Ovary (tissue), 9 donors: ENCODE results near the gene FKBP11. TPM values are rescaled to one million over a fixed set of nuclear protein-coding genes. Genes with fewer than 3 reads are reported as not detected.

Experiments used
- DNase-seq, 5 donors: peaks; one replicate each; pipeline ENCODE4 v3.0.0-alpha.2; 2019 to 2020
- H3K27ac ChIP-seq, 2 donors: fragments of 200-600 bp; one replicate each; pipeline versions ENCODE4 v1.5.1 to v1.8.0; 2019 to 2022
- H3K27me3 ChIP-seq: fragments of 200-600 bp; one replicate; pipeline ENCODE4 v1.8.0; 2022
- H3K36me3 ChIP-seq: fragments of 200-600 bp; sonication (generic); one replicate; pipeline ENCODE4 v1.5.1; 2019
- H3K4me1 ChIP-seq: one replicate; pipeline ENCODE4 v1.8.1; 2013; ENCODE audit warnings: mild to moderate bottlenecking, moderate library complexity; ENCODE audit not compliant: insufficient read depth
- H3K4me3 ChIP-seq: fragments of 200-600 bp; sonication (generic); one replicate; pipeline ENCODE4 v1.5.1; 2017
- H3K9me3 ChIP-seq, 2 donors: fragments of 200-600 bp in 1 of 2; sonication (generic) in 1 of 2; one replicate each; pipeline versions ENCODE4 v1.5.1 to v1.8.1; 2013 to 2019; ENCODE audit warnings: mild to moderate bottlenecking in 1 of 2, moderate library complexity in 1 of 2
- EP300 ChIP-seq: sonication (generic); formaldehyde crosslinking; IDR thresholded peaks from one replicate; pipeline ENCODE4 v1.6.1; 2017; ENCODE audit warnings: antibody characterized with exemption
- POLR2A ChIP-seq: fragments of 450-650 bp; IDR thresholded peaks from one replicate; pipeline ENCODE4 v1.6.1; 2017; ENCODE audit warnings: antibody characterized with exemption, mild to moderate bottlenecking, moderate library complexity
- WGBS, 3 donors: extraction: QIAGEN DNeasy Blood & Tissue Kit in 1 of 3; methylation state at CpG; one replicate each; pipeline versions ENCODE4 v1.1.5 to v1.1.7; 2013 to 2017; 5-methylcytosine and 5-hydroxymethylcytosine counted together
- intact Hi-C, 4 donors: fragments of 100-400 bp; cut with DNase I; formaldehyde crosslinking; loops; one replicate each; pipeline versions ENCODE4 v1.11.0 to v1.15.1; 2022 to 2023
- polyA plus RNA-seq, 2 donors: library from polyadenylated mRNA; stranded (reverse); fragments of 200-250 nt in 1 of 2; fragments of 350-450 nt in 1 of 2; fragmentation: Illumina TruSeq in 1 of 2; extraction: RNeasy Lipid Tissue Mini Kit (QIAGEN cat#74804) in 1 of 2; gene quantifications; one replicate each; pipeline ENCODE4 v1.2.3, GENCODE V29; 2013 to 2014
- total RNA-seq, 7 donors: library from RNA; depleted of rRNA in 2 of 7; stranded (reverse); fragments of >200 nt in 2 of 7; fragmentation: NEBNext Ultra II Directional in 3 of 7; extraction: Animal tissue kit (Norgen Biotek cat#: 25700) in 3 of 7; gene quantifications; one replicate each; pipeline versions ENCODE4 v1.1.0 to v1.2.4, GENCODE V29; 2016 to 2023
- TF ChIP-seq, protein P1 (sequence below), 3 donors: fragments of 450-650 bp in 2 of 3; fragments of 200-600 bp in 1 of 3; IDR thresholded peaks; one replicate each; pipeline versions ENCODE4 v1.5.1 to v1.8.0; 2016 to 2022; ENCODE audit warnings: antibody characterized with exemption in 3 of 3, mild to moderate bottlenecking in 1 of 3
- donor health status: DM: no; HTN: no; CAD: no; lungs with moderate emphysema.
- donor health status: DM: no; HTN: no; CAD: no.
- donor health status: Bipolar disorder and iron deficiency.
- donor health status: DM: yes; HTN: yes; CAD: no.
- donor health status: DM: no; HTN: no; CAD: no.
- donor health status: DM: yes; HTN: yes; CAD: no.

FKBP11 gene
- total and polyA plus RNA-seq, 9 donors: 6.6 to 40.9 (median 15.8) TPM

DNA sequence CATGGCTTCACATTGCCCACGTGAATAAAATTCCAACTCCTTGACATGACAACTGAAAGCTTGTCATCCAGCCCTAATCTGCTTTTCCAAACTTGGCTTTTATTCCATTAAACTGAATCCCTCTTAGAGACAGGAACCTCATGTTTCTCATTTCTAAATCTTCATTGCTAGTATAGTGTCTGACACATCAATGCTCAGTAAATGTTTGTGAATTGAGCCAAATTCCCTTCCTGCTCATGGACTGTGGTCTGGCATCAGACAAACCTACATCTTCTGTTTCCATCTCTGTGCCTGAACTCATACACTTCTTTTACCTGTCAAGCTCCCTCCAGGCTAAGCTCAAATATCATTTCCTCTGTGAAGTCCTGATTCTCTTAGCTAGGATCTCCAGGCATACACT is 4.3 kb upstream of the FKBP11 start:
- WGBS, 3 donors: 76 to 91% (median 86%) methylated on average over 1 of the region's 1 CpG
- no peaks in the 10 kb centered on the region for H3K36me3 ChIP-seq

DNA sequence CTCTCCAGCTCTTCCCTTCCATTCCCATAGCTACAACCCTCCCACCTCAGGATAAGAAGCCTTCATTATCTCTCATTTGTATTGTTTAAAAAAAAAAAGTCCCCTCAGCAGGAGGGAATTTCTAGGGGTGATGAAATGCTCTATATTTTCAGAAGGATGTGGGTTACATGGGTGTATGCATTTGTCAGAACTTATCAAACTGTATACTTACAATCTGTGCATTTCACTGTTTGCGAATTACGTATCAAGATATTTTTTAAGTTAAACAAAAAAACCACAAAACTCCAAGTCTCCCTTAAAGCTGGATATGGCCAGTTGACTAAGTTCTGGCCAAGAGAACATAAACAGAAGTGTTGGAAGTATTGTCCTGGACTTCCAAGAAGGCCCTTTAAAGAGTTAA is 2.0 kb upstream of the FKBP11 start:
- Histone ChIP-seq H3K36me3 (no peaks in the 10 kb centered on the region), H3K9me3 (no peaks in the 10 kb centered on the region), H3K4me3 (no peak overlapping the region), H3K4me1 (peaks cover 4% of the 10 kb centered on the region), H3K27me3 (no peaks in the 10 kb centered on the region), H3K27ac (no peak overlapping the region)
- WGBS, 3 donors: 90 to 93% (median 90%) methylated on average over 2 of the region's 2 CpGs
- no peak for TF ChIP-seq POLR2A
- TF ChIP-seq, protein P1, sequence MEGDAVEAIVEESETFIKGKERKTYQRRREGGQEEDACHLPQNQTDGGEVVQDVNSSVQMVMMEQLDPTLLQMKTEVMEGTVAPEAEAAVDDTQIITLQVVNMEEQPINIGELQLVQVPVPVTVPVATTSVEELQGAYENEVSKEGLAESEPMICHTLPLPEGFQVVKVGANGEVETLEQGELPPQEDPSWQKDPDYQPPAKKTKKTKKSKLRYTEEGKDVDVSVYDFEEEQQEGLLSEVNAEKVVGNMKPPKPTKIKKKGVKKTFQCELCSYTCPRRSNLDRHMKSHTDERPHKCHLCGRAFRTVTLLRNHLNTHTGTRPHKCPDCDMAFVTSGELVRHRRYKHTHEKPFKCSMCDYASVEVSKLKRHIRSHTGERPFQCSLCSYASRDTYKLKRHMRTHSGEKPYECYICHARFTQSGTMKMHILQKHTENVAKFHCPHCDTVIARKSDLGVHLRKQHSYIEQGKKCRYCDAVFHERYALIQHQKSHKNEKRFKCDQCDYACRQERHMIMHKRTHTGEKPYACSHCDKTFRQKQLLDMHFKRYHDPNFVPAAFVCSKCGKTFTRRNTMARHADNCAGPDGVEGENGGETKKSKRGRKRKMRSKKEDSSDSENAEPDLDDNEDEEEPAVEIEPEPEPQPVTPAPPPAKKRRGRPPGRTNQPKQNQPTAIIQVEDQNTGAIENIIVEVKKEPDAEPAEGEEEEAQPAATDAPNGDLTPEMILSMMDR (IDR thresholded peaks at IDR 0.05): no peak
- TF ChIP-seq EP300: no peak
- DNase-seq: no peak
- intact Hi-C loops: loop anchor here in 1 of 4 donors (10.0 kb wide), 1 partner anchor 58 kb away; no protein-coding TSS in a partner anchor

More for the DNA sequence above, 4.3 kb upstream of the FKBP11 start:
- H3K9me3 ChIP-seq: no peaks in the 10 kb centered on the region
- no peak for DNase-seq
- no peaks in the 10 kb centered on the region for H3K27me3 ChIP-seq
- H3K27ac ChIP-seq: no peak overlapping the region
- intact Hi-C loops: loop anchor here in 1 of 4 donors (10.0 kb wide), 1 partner anchor 55 kb away; no protein-coding TSS in a partner anchor
- peaks cover 2% of the 10 kb centered on the region for H3K4me1 ChIP-seq
- H3K4me3 ChIP-seq: no peak overlapping the region
- no peak for TF ChIP-seq EP300
- TF ChIP-seq, protein P1 (IDR thresholded peaks at IDR 0.05): no peak
- no peak for TF ChIP-seq POLR2A

DNA sequence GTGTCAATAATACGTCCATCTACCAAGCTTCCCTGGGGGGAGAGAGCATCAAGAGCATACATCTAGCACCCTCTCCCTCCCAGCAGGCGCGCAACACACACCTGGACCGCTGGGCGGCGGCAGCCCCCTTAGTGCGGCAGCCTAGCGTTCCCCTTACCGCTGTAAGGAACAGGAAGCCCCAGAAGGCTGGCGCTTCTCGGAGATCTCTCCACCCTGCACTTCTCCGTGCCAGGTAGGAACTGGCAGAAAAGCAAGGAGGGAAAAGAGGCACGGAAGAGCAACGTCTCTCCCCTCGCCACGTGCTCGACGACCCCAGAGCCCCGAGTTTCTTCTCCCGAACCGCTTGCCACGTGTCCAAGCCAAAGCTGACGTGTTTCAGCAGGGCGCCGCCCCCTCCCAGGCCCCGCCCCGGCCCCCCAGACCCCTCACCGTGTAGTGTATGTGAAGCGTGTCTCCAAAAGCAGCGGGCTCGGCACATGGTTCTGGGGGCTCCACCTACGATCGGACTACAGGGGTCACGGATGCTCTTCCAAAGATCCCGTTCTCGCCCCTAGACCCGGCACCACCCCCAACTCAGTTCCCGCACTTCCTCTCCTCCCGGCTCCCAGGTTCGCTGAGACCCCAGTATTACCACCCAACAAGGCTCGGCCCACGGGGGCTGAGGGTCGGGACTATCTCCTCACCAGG is 532 bp downstream of the FKBP11 start:
- H3K4me3 ChIP-seq: peak overlapping the region; percentile 59
- intact Hi-C loops: loop anchor here in 1 of 4 donors (10.0 kb wide), 1 partner anchor 60 kb away; no protein-coding TSS in a partner anchor
- no peaks in the 10 kb centered on the region for H3K27me3 ChIP-seq
- H3K9me3 ChIP-seq: no peaks in the 10 kb centered on the region
- TF ChIP-seq, protein P1 (IDR thresholded peaks at IDR 0.05): peak in 2 of 3 donors; percentile 40 to 43
- no peak for TF ChIP-seq EP300
- H3K4me1 ChIP-seq: peaks cover 4% of the 10 kb centered on the region
- peak; percentile 40 to 70 (median 59) for DNase-seq
- no peak overlapping the region for H3K27ac ChIP-seq
- no peaks in the 10 kb centered on the region for H3K36me3 ChIP-seq
- 1% methylated on average over 29 to 43 of the region's 43 CpGs for WGBS, 3 donors

DNA sequence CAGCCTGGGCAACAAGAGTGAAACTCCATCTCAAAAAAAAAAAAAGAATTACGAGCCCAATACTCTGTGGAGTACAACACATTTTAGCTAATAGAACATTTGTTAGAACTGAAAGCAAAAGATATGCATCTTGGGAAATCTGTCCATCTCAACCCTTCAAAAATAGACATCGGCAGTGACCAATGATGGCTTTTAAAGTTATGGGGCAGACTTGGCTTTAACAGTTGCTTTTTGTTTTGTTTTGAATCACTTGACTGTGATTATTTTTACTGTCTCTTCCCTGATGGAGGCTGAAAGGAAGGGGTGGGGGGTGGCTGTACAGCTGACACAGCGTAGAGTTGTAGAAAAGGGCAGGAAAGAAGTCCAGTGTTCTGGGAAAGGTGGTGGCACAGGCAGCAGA is 2.2 kb downstream of the FKBP11 start:
- Histone ChIP-seq H3K9me3 (no peaks in the 10 kb centered on the region), H3K27me3 (no peaks in the 10 kb centered on the region), H3K27ac (no peak overlapping the region), H3K4me3 (no peak overlapping the region), H3K36me3 (no peaks in the 10 kb centered on the region), H3K4me1 (peaks cover 4% of the 10 kb centered on the region)
- WGBS, 3 donors: 91 to 93% (median 92%) methylated on average over 3 of the region's 3 CpGs
- intact Hi-C loops: loop anchor here in 1 of 4 donors (10.0 kb wide), 1 partner anchor 62 kb away; no protein-coding TSS in a partner anchor
- DNase-seq: no peak
- TF ChIP-seq EP300 (no peak), POLR2A (no peak)
- TF ChIP-seq, protein P1 (IDR thresholded peaks at IDR 0.05): no peak
